Measurements from ENCODE around the gene MYOM1.

DNA sequence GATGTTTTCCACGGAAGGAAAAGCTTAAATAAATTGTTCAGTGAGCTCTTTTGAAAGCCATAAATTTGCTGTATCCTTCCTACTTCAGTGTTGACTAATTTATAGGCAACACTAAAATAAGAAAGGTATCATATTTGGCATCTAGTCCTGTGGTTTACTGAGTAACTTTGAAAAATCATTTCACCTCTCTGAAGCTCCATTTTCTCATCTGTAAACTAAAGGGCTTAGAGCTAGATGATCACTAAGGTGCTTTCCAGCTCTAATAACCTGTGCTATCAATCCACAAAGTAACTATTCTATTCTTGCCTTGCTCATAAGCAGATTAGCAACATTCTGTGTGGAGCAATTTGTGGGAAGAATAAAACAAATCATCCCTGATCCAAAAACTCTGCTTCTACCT, 3.6 kb upstream of the MYOM1 start:
- no peak for TF ChIP-seq POLR2A (IDR thresholded peaks at IDR 0.05)
- TF ChIP-seq, protein P1, sequence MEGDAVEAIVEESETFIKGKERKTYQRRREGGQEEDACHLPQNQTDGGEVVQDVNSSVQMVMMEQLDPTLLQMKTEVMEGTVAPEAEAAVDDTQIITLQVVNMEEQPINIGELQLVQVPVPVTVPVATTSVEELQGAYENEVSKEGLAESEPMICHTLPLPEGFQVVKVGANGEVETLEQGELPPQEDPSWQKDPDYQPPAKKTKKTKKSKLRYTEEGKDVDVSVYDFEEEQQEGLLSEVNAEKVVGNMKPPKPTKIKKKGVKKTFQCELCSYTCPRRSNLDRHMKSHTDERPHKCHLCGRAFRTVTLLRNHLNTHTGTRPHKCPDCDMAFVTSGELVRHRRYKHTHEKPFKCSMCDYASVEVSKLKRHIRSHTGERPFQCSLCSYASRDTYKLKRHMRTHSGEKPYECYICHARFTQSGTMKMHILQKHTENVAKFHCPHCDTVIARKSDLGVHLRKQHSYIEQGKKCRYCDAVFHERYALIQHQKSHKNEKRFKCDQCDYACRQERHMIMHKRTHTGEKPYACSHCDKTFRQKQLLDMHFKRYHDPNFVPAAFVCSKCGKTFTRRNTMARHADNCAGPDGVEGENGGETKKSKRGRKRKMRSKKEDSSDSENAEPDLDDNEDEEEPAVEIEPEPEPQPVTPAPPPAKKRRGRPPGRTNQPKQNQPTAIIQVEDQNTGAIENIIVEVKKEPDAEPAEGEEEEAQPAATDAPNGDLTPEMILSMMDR (IDR thresholded peaks at IDR 0.05): no peak
